Astrocyte of the spinal cord (primary cell): ENCODE measurements around the gene KDM1B.

Experiments used
- DNase-seq: peaks from one replicate; pipeline ENCODE4 v3.0.0; 2011; ENCODE audit warnings: low read depth, low spot score
- H3K4me3 ChIP-seq: 2 replicates; pipeline ENCODE4 v1.5.1; 2011; ENCODE audit warnings: low read depth, mild to moderate bottlenecking, low read length, moderate library complexity
- in situ Hi-C: cut with HindIII; loops from 2 replicates; pipeline ENCODE4 v1.10.0; 2017; ENCODE audit warnings: low sequenced_read_pairs
- TF ChIP-seq, protein P1 (sequence below): IDR thresholded peaks from 2 replicates; pipeline ENCODE4 v1.5.1; 2012; ENCODE audit warnings: low read depth, mild to moderate bottlenecking, low read length, inconsistent platforms

KDM1B gene

DNA sequence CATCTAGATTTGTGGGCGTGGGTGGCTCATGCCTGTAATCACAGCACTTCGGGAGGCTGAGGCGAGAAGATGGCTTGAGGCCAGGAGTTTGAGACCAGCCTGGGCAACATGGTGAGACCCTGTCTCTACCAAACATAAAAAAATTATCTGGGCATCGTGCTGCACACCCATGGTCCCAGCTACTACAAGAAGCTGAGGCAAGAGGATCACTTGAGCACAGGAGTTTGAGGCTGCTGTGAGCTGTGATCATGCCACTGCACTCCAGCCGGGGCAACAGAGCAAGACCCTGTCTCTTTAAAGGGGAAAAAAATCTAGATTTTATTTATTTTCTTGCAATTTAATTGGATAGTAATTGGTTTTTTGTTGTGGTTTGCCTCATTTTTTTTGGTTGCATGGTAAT is 55.5 kb downstream of the KDM1B start:
- no peak for DNase-seq
- in situ Hi-C loops, result no loop called here
- H3K4me3 ChIP-seq, result no peak overlapping the region
- TF ChIP-seq, protein P1, sequence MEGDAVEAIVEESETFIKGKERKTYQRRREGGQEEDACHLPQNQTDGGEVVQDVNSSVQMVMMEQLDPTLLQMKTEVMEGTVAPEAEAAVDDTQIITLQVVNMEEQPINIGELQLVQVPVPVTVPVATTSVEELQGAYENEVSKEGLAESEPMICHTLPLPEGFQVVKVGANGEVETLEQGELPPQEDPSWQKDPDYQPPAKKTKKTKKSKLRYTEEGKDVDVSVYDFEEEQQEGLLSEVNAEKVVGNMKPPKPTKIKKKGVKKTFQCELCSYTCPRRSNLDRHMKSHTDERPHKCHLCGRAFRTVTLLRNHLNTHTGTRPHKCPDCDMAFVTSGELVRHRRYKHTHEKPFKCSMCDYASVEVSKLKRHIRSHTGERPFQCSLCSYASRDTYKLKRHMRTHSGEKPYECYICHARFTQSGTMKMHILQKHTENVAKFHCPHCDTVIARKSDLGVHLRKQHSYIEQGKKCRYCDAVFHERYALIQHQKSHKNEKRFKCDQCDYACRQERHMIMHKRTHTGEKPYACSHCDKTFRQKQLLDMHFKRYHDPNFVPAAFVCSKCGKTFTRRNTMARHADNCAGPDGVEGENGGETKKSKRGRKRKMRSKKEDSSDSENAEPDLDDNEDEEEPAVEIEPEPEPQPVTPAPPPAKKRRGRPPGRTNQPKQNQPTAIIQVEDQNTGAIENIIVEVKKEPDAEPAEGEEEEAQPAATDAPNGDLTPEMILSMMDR, result no peak

DNA sequence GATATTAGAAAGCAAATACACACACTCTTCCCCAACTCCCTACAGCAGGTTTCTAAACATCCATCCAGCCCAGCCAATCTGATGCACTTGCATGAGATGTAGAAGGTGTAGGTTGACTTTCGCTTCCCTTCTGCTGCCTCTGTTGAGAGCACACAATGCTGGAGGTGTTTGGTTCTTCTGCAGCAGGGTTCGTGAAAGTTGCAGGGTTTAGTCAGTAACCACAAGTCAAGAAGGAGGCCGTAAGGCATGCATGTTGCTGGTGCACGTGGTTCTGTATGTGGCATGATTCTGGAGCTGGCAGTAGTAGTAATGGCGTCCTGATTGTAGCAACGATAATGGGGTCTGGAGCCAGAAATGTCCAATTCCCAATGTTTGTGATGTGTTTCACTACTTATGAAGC is 56.1 kb downstream of the KDM1B start:
- TF ChIP-seq, protein P1, result no peak
- no peak overlapping the region for H3K4me3 ChIP-seq
- no peak for DNase-seq
- in situ Hi-C loops, result no loop called here

DNA sequence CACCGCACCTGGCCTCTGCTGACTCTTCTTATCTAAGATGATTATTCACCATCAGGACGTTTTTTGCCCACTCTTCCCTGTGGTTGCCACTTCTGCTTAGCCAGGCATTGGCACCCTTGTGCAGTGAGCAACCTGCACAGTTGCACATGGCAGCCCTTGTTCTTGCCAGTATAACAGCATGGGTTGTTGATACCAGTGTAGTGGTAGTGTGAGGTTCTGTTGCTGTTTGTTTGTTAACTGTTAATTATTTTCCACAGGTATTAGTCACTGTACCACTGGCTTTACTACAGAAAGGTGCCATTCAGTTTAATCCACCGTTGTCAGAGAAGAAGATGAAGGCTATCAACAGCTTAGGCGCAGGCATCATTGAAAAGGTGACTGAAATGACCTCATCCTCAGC is 57.0 kb downstream of the KDM1B start:
- TF ChIP-seq, protein P1, result no peak
- in situ Hi-C loops, result no loop called here

DNA sequence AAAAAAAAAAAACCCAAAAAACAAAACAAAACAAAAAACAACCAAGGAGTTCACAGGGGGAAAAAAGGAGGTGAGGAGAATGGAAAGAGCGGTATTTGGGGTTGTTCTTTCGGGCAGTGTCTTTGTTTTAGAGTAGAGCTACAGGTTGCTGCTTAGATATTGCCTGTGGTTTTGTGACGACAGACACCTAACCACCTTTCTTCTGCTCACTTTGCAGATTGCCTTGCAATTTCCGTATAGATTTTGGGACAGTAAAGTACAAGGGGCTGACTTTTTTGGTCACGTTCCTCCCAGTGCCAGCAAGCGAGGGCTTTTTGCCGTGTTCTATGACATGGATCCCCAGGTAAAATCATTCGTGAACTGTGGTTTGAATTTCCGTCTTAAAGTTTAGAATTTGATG is 58.2 kb downstream of the KDM1B start:
- in situ Hi-C loops, result no loop called here
- no peak for DNase-seq
- no peak overlapping the region for H3K4me3 ChIP-seq
- TF ChIP-seq, protein P1, result no peak

More for the DNA sequence above, 57.0 kb downstream of the KDM1B start:
- no peak overlapping the region for H3K4me3 ChIP-seq
- DNase-seq, result no peak

DNA sequence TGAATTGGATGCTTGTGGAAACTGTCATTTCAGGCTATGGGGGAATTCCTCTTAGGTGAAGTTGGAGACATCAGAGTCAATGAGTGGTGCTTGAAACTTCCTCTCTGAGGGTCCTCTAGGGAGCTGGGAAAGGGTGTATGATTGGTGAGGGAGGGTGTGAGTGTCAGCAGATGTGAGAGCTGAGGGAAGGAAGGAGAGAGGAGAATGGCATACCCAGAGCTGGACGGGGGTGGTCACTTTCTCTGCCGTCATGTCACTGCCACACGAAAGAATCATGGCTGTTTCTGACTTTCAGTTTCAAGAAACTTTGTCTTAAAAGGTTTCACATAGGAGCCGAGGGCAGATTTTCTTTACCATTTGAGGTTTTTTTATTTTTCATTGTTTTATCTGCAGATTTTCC is 58.8 kb downstream of the KDM1B start:
- in situ Hi-C loops, result no loop called here
- no peak overlapping the region for H3K4me3 ChIP-seq

DNA sequence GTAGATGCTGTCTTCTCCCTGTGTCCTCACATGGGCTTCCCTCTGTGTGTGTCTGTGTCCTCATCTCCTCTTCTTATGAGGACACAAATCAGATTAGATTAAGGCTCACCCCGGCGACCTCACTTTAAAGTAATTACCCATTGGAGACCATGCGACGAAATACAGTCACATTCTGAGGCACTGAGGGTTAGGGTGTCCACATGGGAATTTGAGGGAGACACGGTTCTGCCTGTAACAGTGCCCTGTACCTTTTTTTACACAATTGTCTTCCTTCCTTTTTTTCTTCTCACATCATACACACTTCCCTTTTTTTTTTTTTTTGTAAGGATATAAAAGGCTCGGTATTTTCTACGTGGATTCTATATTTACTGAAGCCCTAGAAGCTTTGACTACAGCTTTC is 60.2 kb downstream of the KDM1B start:
- in situ Hi-C loops, result no loop called here
- no peak overlapping the region for H3K4me3 ChIP-seq
- TF ChIP-seq, protein P1, result no peak
- DNase-seq, result no peak

More for the DNA sequence above, 58.8 kb downstream of the KDM1B start:
- no peak for DNase-seq
- TF ChIP-seq, protein P1, result no peak

DNA sequence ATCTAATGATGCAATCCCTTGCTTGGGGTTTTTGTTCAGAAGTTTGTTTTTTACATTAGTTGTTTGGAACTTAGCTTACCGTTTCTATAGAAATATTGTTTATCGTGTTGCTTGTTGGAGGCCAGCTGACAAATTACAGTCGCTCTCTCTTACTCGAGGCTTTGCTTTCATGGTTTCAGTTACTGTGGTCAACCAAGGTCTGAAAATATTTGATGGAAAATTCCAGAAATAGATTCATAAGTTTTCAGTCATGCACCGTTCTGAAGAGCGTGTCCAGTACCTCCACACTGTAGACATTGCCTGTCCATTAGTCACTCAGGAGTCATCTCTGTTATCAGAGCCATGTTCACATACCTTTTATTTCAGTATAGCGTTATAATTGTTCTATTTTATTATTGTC is 61.2 kb downstream of the KDM1B start:
- peak; percentile 73 for DNase-seq
- TF ChIP-seq, protein P1, result no peak
- H3K4me3 ChIP-seq, result no peak overlapping the region
- in situ Hi-C loops, result no loop called here
